Caco-2 (cell line): ENCODE data around the gene PKD1. TPM values are rescaled to one million over a fixed set of nuclear protein-coding genes. Genes with fewer than 3 reads are reported as not detected.

Source experiments
- BruUV-seq: library from RNA; stranded (reverse); fragments of 400-500 nt; replicated peaks from 2 replicates; lab custom pipeline; 2021; lab: Mats Ljungman, UMichigan
- CTCF ChIA-PET: fragments of 300-600 bp; sonication (Branson Sonifier 250); formaldehyde crosslinking; loops from one replicate; lab custom pipeline; 2022; ENCODE audit warnings: antibody characterized with exemption; lab: Charles Lee
- POLR2A ChIA-PET: fragments of 300-600 bp; sonication (Branson Sonifier 250); formaldehyde crosslinking; loops from one replicate; lab custom pipeline; 2022; ENCODE audit warnings: antibody characterized with exemption; lab: Charles Lee
- DNase-seq, 2 experiments: peaks; one replicate each; pipeline versions ENCODE4 v3.0.0 to v3.0.0-alpha.2; 2020 to 2022
- H3K27me3 ChIP-seq: replicated peaks from 2 replicates; pipeline ENCODE4 v1.6.0; 2011; ENCODE audit warnings: low read length; ENCODE audit not compliant: control insufficient read depth, insufficient read depth
- H3K36me3 ChIP-seq: 2 replicates; pipeline ENCODE4 v1.5.1; 2011; ENCODE audit warnings: low read length; ENCODE audit not compliant: control insufficient read depth, insufficient read depth
- H3K4me1 ChIP-seq: fragments of 250-450 bp; sonication (Bioruptor Pico); 2 replicates; pipeline ENCODE4 v1.5.1; 2020; ENCODE audit warnings: mild to moderate bottlenecking
- H3K4me3 ChIP-seq: 2 replicates; pipeline ENCODE4 v1.5.1; 2011; ENCODE audit warnings: low read depth, mild to moderate bottlenecking, control low read depth, low read length
- H3K9me3 ChIP-seq: fragments of 250-450 bp; sonication (Bioruptor Pico); 2 replicates; pipeline ENCODE4 v1.5.1; 2020; ENCODE audit warnings: mild to moderate bottlenecking, moderate library complexity
- H3K27ac Mint-ChIP-seq: one replicate; pipeline ENCODE4 v1.8.0; 2022; ENCODE audit warnings: mixed read lengths; ENCODE audit not compliant: unreplicated experiment
- H3K27me3 Mint-ChIP-seq: one replicate; pipeline ENCODE4 v1.8.0; 2022; ENCODE audit warnings: mixed read lengths; ENCODE audit not compliant: insufficient read depth, unreplicated experiment
- H3K36me3 Mint-ChIP-seq: one replicate; pipeline ENCODE4 v1.8.0; 2022; ENCODE audit warnings: mild to moderate bottlenecking, mixed read lengths; ENCODE audit not compliant: insufficient read depth, unreplicated experiment
- H3K4me1 Mint-ChIP-seq: one replicate; pipeline ENCODE4 v1.8.0; 2022; ENCODE audit warnings: low read depth, mixed read lengths; ENCODE audit not compliant: unreplicated experiment
- H3K4me3 Mint-ChIP-seq: one replicate; pipeline ENCODE4 v1.8.0; 2022; ENCODE audit warnings: mild to moderate bottlenecking, moderate library complexity, mixed read lengths; ENCODE audit not compliant: unreplicated experiment
- H3K9me3 Mint-ChIP-seq: one replicate; pipeline ENCODE4 v1.8.0; 2022; ENCODE audit warnings: mixed read lengths; ENCODE audit not compliant: unreplicated experiment
- CTCF ChIP-seq, 2 experiments: fragments of 200-600 bp in 1 of 2; IDR thresholded peaks; 1 replicate in 1 of 2; 2 replicates in 1 of 2; pipeline versions ENCODE4 v1.5.1 to v1.8.0; 2011 to 2022; ENCODE audit warnings: antibody characterized with exemption in 1 of 2, control low read depth in 1 of 2, inconsistent platforms in 1 of 2, low read depth in 1 of 2, low read length in 1 of 2, mild to moderate bottlenecking in 1 of 2, moderate library complexity in 1 of 2; ENCODE audit not compliant: insufficient read depth in 1 of 2, severe bottlenecking in 1 of 2, unreplicated experiment in 1 of 2
- intact Hi-C: fragments of 100-400 bp; cut with micrococcal nuclease; formaldehyde crosslinking; loops from one replicate; pipeline ENCODE4 v1.10.0; 2022; ENCODE audit not compliant: unreplicated experiment
- total RNA-seq: library from RNA; stranded (reverse); gene quantifications from 2 replicates; pipeline ENCODE4 v1.2.3, GENCODE V29; 2022

Gene PKD1
- total RNA-seq, 1 experiment from 2014 or later, result 70.5 TPM

GRCh38 chr16:2040787-2041522 lies 94.7 kb downstream of the PKD1 start:
- CTCF ChIA-PET, result interaction anchor here (0.5 kb wide), 1 partner anchor 217 kb away, joined by 3 read pairs; no protein-coding TSS in a partner anchor
- no peaks in the 10 kb centered on the region for H3K27me3 Mint-ChIP-seq
- intact Hi-C loops, result no loop called here
- no peak overlapping the region for H3K4me3 Mint-ChIP-seq
- no peak overlapping the region for H3K4me3 ChIP-seq
- H3K4me1 ChIP-seq, result peaks cover 10% of the 10 kb centered on the region
- BruUV-seq, result no TSS peak
- H3K27me3 ChIP-seq, result no peaks in the 10 kb centered on the region
- peaks cover 7% of the 10 kb centered on the region for H3K4me1 Mint-ChIP-seq
- no peak overlapping the region for H3K27ac Mint-ChIP-seq
- no peak for TF ChIP-seq CTCF (IDR thresholded peaks at IDR 0.05; ENCODE audit: insufficient read depth in 1 of 2, low read depth in 1 of 2, low read length in 1 of 2, severe bottlenecking in 1 of 2, unreplicated experiment in 1 of 2)
- DNase-seq, result no peak
- H3K36me3 ChIP-seq, result no peaks in the 10 kb centered on the region
- no peaks in the 10 kb centered on the region for H3K9me3 ChIP-seq
- POLR2A ChIA-PET, result interaction anchor here (0.6 to 0.7 kb wide), 2 partner anchors 50 to 76 kb away, joined by 3 to 4 read pairs; partner anchors contain the start of gene RPS2
- H3K9me3 Mint-ChIP-seq, result no peaks in the 10 kb centered on the region
- H3K36me3 Mint-ChIP-seq, result peaks cover 16% of the 10 kb centered on the region

- H3K36me3 ChIP-seq, result no peaks in the 10 kb centered on the region
- no peaks in the 10 kb centered on the region for H3K27me3 ChIP-seq
- BruUV-seq, result no TSS peak
- no peaks in the 10 kb centered on the region for H3K27me3 Mint-ChIP-seq
- CTCF ChIA-PET, result interaction anchor here (0.5 to 0.6 kb wide), 2 partner anchors 101 to 216 kb away, joined by 3 read pairs; no protein-coding TSS in a partner anchor
- H3K27ac Mint-ChIP-seq, result no peak overlapping the region
- H3K4me1 ChIP-seq, result peaks cover 17% of the 10 kb centered on the region
- no peak for DNase-seq
- no peaks in the 10 kb centered on the region for H3K9me3 Mint-ChIP-seq
- peaks cover 7% of the 10 kb centered on the region for H3K4me1 Mint-ChIP-seq
- H3K36me3 Mint-ChIP-seq, result peaks cover 16% of the 10 kb centered on the region
- TF ChIP-seq CTCF (IDR thresholded peaks at IDR 0.05; ENCODE audit: insufficient read depth in 1 of 2, low read depth in 1 of 2, low read length in 1 of 2, severe bottlenecking in 1 of 2, unreplicated experiment in 1 of 2), result no peak
- intact Hi-C loops, result no loop called here
- H3K4me3 Mint-ChIP-seq, result no peak overlapping the region
- H3K4me3 ChIP-seq, result no peak overlapping the region
- POLR2A ChIA-PET, result interaction anchor here (0.6 kb wide), 4 partner anchors 13 to 174 kb away, joined by 3 to 6 read pairs (median 4); partner anchors contain the start of genes NHERF2 and PGP
- H3K9me3 ChIP-seq, result no peaks in the 10 kb centered on the region
These were observed 95.5 kb downstream of the PKD1 start for GRCh38 chr16:2040041-2040786.

- Mint-ChIP-seq H3K36me3 (peaks cover 16% of the 10 kb centered on the region), H3K9me3 (no peaks in the 10 kb centered on the region), H3K4me1 (peaks cover 7% of the 10 kb centered on the region), H3K4me3 (no peak overlapping the region), H3K27me3 (no peaks in the 10 kb centered on the region), H3K27ac (no peak overlapping the region)
- Histone ChIP-seq H3K4me1 (peaks cover 22% of the 10 kb centered on the region), H3K4me3 (no peak overlapping the region), H3K9me3 (no peaks in the 10 kb centered on the region), H3K27me3 (no peaks in the 10 kb centered on the region), H3K36me3 (no peaks in the 10 kb centered on the region)
- intact Hi-C loops, result no loop called here
- no peak for TF ChIP-seq CTCF (IDR thresholded peaks at IDR 0.05; ENCODE audit: insufficient read depth in 1 of 2, low read depth in 1 of 2, low read length in 1 of 2, severe bottlenecking in 1 of 2, unreplicated experiment in 1 of 2)
- ChIA-PET CTCF (no interaction called here), POLR2A (interaction anchor here (0.6 kb wide), 2 partner anchors 12 to 175 kb away, joined by 4 to 6 read pairs; partner anchors contain the start of genes NHERF2 and PGP)
- peak; percentile 35 to 57 for DNase-seq
- BruUV-seq, result no TSS peak
These were observed 96.2 kb downstream of the PKD1 start for GRCh38 chr16:2039274-2040031.
